ENCODE measurements around the gene VIM.

GRCh38 chr10:17239345-17240085, 11.5 kb downstream of the VIM start:
- TF ChIP-seq CTCF (IDR thresholded peaks at IDR 0.05; ENCODE audit: low read depth, low read length) (no peak), EZH2phosphoT487 (IDR thresholded peaks at IDR 0.05; ENCODE audit: low read depth) (no peak)
